ENCODE results near the gene MT1X. TPM values are rescaled to one million over a fixed set of nuclear protein-coding genes. Genes with fewer than 3 reads are reported as not detected.
"Not testable (repeated sequence)": the region's sequence is repeated elsewhere in the genome, so short reads cannot be mapped to it uniquely, and the experiment has no call there.

Gene MT1X
- total RNA-seq, 1 donor from 2014 or later: 36.3 TPM

- no peak for ATAC-seq (ENCODE audit: low read depth)
- no peak overlapping the region for H3K27ac Mint-ChIP-seq
- peaks cover 66% of the 10 kb centered on the region for H3K27me3 Mint-ChIP-seq
- ChIA-PET POLR2A (no interaction called here), CTCF (interaction anchor here (1.1 to 1.4 kb wide), 3 partner anchors 29 to 160 kb away, joined by 4 to 11 read pairs (median 4); no protein-coding TSS in a partner anchor)
- DNase-seq: no peak
- intact Hi-C loops (cut with micrococcal nuclease): loop anchor here (5.0 kb wide), 1 partner anchor 41 kb away; the partner anchor contains the start of gene MT1M
- no peak for TF ChIP-seq CTCF (IDR thresholded peaks at IDR 0.05)
- H3K4me3 Mint-ChIP-seq: no peak overlapping the region
- H3K9me3 Mint-ChIP-seq: no peaks in the 10 kb centered on the region
- H3K36me3 Mint-ChIP-seq (ENCODE audit: low read depth): no peaks in the 10 kb centered on the region
- peaks cover 11% of the 10 kb centered on the region for H3K4me1 Mint-ChIP-seq
These were observed 9.3 kb upstream of the MT1X start for GRCh38 chr16:56672761-56673536.

GRCh38 chr16:56673921-56674320, 8.3 kb upstream of the MT1X start:
- intact Hi-C loops (cut with micrococcal nuclease): loop anchor here (1.0 to 5.0 kb wide), 2 partner anchors 28 to 42 kb away; partner anchors contain the start of gene MT1M
- Mint-ChIP-seq H3K27me3 (peaks cover 58% of the 10 kb centered on the region), H3K4me3 (no peak overlapping the region), H3K36me3 (ENCODE audit: low read depth) (no peaks in the 10 kb centered on the region), H3K4me1 (peaks cover 11% of the 10 kb centered on the region), H3K27ac (no peak overlapping the region), H3K9me3 (no peaks in the 10 kb centered on the region)
- peak; percentile 61 for ATAC-seq (ENCODE audit: low read depth)
- CTCF ChIA-PET: interaction anchor here (1.2 kb wide), 1 partner anchor 28 kb away, joined by 11 read pairs; no protein-coding TSS in a partner anchor
- POLR2A ChIA-PET: no interaction called here
- no peak for TF ChIP-seq CTCF (IDR thresholded peaks at IDR 0.05)
- DNase-seq: no peak

GRCh38 chr16:56674570-56674969, 7.7 kb upstream of the MT1X start:
- CTCF ChIA-PET; H3K4me3 Mint-ChIP-seq; H3K27ac Mint-ChIP-seq; ATAC-seq (ENCODE audit: low read depth); POLR2A ChIA-PET; H3K36me3 Mint-ChIP-seq (ENCODE audit: low read depth); H3K9me3 Mint-ChIP-seq; DNase-seq: not testable (repeated sequence)
- intact Hi-C loops (cut with micrococcal nuclease): loop anchor here (1.0 to 5.0 kb wide), 2 partner anchors 28 to 42 kb away; partner anchors contain the start of gene MT1M
- peaks cover 11% of the 10 kb centered on the region for H3K4me1 Mint-ChIP-seq
- H3K27me3 Mint-ChIP-seq: peaks cover 52% of the 10 kb centered on the region

GRCh38 chr16:56675685-56676210, 6.5 kb upstream of the MT1X start:
- intact Hi-C loops (cut with micrococcal nuclease): no loop called here
- peaks cover 11% of the 10 kb centered on the region for H3K4me1 Mint-ChIP-seq
- H3K27ac Mint-ChIP-seq: no peak overlapping the region
- ChIA-PET CTCF (interaction anchor here (0.6 to 1.2 kb wide), 2 partner anchors 21 to 733 kb away, joined by 4 to 5 read pairs; no protein-coding TSS in a partner anchor), POLR2A (interaction anchor here (1.5 kb wide), 1 partner anchor 26 kb away, joined by 3 read pairs; no protein-coding TSS in a partner anchor)
- DNase-seq: no peak
- TF ChIP-seq CTCF (IDR thresholded peaks at IDR 0.05): no peak
- peak overlapping the region; percentile 20 for H3K4me3 Mint-ChIP-seq
- peaks cover 41% of the 10 kb centered on the region for H3K27me3 Mint-ChIP-seq
- peak; percentile 34 for ATAC-seq (ENCODE audit: low read depth)
- H3K36me3 Mint-ChIP-seq (ENCODE audit: low read depth): no peaks in the 10 kb centered on the region
- H3K9me3 Mint-ChIP-seq: no peaks in the 10 kb centered on the region

GRCh38 chr16:56677474-56677873, 4.8 kb upstream of the MT1X start:
- intact Hi-C loops (cut with micrococcal nuclease): no loop called here
- peaks cover 19% of the 10 kb centered on the region for H3K4me1 Mint-ChIP-seq

More at GRCh38 chr16:56677474-56677873, 4.8 kb upstream of the MT1X start:
- no peaks in the 10 kb centered on the region for H3K9me3 Mint-ChIP-seq
- no peak for ATAC-seq (ENCODE audit: low read depth)
- no peaks in the 10 kb centered on the region for H3K36me3 Mint-ChIP-seq (ENCODE audit: low read depth)
- no peak for TF ChIP-seq CTCF (IDR thresholded peaks at IDR 0.05)
- peaks cover 32% of the 10 kb centered on the region for H3K27me3 Mint-ChIP-seq
- ChIA-PET CTCF (interaction anchor here (1.9 kb wide), 1 partner anchor 25 kb away, joined by 9 read pairs; no protein-coding TSS in a partner anchor), POLR2A (no interaction called here)
- no peak for DNase-seq
- H3K4me3 Mint-ChIP-seq: no peak overlapping the region
- no peak overlapping the region for H3K27ac Mint-ChIP-seq
